RWPE2 (cell line): Measurements from ENCODE around the gene CNTN6.
A peak's percentile ranks its signal among the peaks of the same experiment; 100 is the strongest.

Source experiments
- ATAC-seq: fragments of 200-7000 bp; cut with Tn5 transposase; 3 replicates; pipeline ENCODE4 v1.9.1; 2021; ENCODE audit warnings: low read depth
- DNase-seq: peaks from one replicate; pipeline ENCODE4 v3.0.0-alpha.2; 2020; ENCODE audit warnings: low spot score
- H3K27ac ChIP-seq: fragments of 450-650 bp; 2 replicates; pipeline ENCODE4 v1.5.1; 2017; ENCODE audit warnings: mild to moderate bottlenecking; ENCODE audit not compliant: poor library complexity, severe bottlenecking
- H3K27me3 ChIP-seq: fragments of 250-450 bp; sonication (Bioruptor Pico); 2 replicates; pipeline ENCODE4 v1.5.1; 2021; ENCODE audit warnings: mild to moderate bottlenecking, moderate library complexity; ENCODE audit not compliant: insufficient read depth, poor library complexity, severe bottlenecking
- H3K36me3 ChIP-seq: fragments of 250-450 bp; sonication (Bioruptor Pico); 2 replicates; pipeline ENCODE4 v1.5.1; 2020; ENCODE audit warnings: low read depth, mild to moderate bottlenecking, moderate library complexity
- H3K4me1 ChIP-seq: fragments of 250-450 bp; sonication (Bioruptor Pico); 2 replicates; pipeline ENCODE4 v1.5.1; 2021; ENCODE audit warnings: mild to moderate bottlenecking, moderate library complexity; ENCODE audit not compliant: insufficient read depth, poor library complexity, severe bottlenecking
- H3K4me3 ChIP-seq: fragments of 250-450 bp; sonication (Bioruptor Pico); 2 replicates; pipeline ENCODE4 v1.5.1; 2021; ENCODE audit warnings: mild to moderate bottlenecking, moderate library complexity; ENCODE audit not compliant: severe bottlenecking
- H3K9me3 ChIP-seq: fragments of 250-450 bp; sonication (Bioruptor Pico); 2 replicates; pipeline ENCODE4 v1.5.1; 2021; ENCODE audit warnings: mild to moderate bottlenecking, moderate library complexity; ENCODE audit not compliant: severe bottlenecking
- TF ChIP-seq, protein P1 (sequence below): fragments of 450-650 bp; IDR thresholded peaks from one replicate; pipeline ENCODE4 v1.5.1; 2017; ENCODE audit warnings: mild to moderate bottlenecking, moderate library complexity; ENCODE audit not compliant: poor library complexity, severe bottlenecking

The CNTN6 gene

DNA sequence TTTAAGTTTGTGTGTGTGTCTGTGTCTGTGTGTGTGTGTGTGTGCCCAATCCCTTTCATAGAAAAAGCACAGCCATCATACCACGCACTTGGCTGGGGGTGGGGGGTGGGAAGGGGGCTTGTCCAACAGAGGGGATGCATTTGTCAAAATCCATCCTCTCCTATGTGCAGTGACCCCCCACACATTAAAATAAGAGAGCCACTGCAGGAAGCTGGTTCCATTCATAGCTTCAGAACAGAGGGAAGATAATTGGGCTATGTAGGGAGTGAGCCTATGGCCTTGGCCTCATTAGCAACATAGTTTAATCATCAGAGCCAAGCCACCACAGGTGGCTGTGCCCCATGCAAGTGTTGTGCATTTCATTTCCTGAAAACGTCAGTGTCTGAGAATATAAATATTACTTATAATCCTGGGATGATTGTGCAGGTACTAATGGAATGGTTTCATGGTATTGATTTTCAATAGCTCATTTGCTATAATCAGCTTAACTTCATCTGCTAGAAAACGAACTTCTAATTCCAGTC lies 330.8 kb downstream of the CNTN6 start:
- H3K36me3 ChIP-seq: no peaks in the 10 kb centered on the region
- no peak for DNase-seq
- ATAC-seq: no peak
- TF ChIP-seq, protein P1, sequence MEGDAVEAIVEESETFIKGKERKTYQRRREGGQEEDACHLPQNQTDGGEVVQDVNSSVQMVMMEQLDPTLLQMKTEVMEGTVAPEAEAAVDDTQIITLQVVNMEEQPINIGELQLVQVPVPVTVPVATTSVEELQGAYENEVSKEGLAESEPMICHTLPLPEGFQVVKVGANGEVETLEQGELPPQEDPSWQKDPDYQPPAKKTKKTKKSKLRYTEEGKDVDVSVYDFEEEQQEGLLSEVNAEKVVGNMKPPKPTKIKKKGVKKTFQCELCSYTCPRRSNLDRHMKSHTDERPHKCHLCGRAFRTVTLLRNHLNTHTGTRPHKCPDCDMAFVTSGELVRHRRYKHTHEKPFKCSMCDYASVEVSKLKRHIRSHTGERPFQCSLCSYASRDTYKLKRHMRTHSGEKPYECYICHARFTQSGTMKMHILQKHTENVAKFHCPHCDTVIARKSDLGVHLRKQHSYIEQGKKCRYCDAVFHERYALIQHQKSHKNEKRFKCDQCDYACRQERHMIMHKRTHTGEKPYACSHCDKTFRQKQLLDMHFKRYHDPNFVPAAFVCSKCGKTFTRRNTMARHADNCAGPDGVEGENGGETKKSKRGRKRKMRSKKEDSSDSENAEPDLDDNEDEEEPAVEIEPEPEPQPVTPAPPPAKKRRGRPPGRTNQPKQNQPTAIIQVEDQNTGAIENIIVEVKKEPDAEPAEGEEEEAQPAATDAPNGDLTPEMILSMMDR: no peak
- no peak overlapping the region for H3K4me3 ChIP-seq
- H3K9me3 ChIP-seq: peaks cover 1% of the 10 kb centered on the region
- H3K27me3 ChIP-seq: no peaks in the 10 kb centered on the region
- H3K4me1 ChIP-seq: no peaks in the 10 kb centered on the region
- no peak overlapping the region for H3K27ac ChIP-seq

DNA sequence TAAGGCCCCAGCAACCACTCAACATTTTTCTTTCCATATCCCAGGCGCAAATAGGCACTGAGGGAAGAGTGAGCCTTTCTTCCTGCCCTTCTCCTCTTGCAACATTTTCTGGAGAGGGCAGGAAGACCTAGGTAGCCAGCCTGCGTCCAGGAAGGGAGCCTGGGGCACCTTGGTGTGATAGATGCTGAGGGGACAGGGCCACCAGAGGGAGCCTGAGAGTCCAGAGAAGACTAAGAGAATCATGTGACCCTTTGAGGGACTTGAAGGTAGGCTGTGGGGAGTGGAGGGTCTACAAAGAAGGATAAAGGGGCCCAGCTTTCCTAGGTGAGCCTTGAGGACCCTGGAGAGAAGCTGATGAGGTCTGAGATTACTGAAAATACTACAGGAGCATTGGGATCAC lies 346.6 kb downstream of the CNTN6 start:
- H3K27ac ChIP-seq: no peak overlapping the region
- H3K4me1 ChIP-seq: no peaks in the 10 kb centered on the region
- no peak for DNase-seq
- peaks cover 2% of the 10 kb centered on the region for H3K9me3 ChIP-seq
- TF ChIP-seq, protein P1: peak; percentile 30
- no peaks in the 10 kb centered on the region for H3K27me3 ChIP-seq
- H3K36me3 ChIP-seq: no peaks in the 10 kb centered on the region
- no peak for ATAC-seq
- H3K4me3 ChIP-seq: no peak overlapping the region

DNA sequence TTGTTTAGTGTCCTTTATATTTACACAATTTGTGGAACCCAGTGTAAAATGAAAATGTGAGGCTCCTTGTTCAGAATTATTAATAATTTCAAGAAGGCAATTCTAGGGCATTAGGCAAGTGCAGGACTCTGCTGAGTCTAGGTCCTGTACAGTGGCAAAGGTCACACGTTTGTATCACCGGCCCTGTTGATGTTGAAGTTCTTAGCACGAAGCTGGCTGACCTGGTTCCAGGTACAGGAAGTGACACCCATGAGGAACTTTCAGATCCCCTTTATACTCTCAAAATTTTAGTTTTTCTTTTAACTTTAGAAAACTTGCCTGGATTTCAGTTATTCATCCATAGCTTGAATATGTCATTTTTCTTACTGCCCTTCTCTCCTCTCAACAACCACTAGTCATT lies 349.4 kb downstream of the CNTN6 start:
- Histone ChIP-seq H3K4me3 (no peak overlapping the region), H3K36me3 (no peaks in the 10 kb centered on the region), H3K27ac (no peak overlapping the region), H3K27me3 (no peaks in the 10 kb centered on the region), H3K4me1 (no peaks in the 10 kb centered on the region), H3K9me3 (peaks cover 2% of the 10 kb centered on the region)
- ATAC-seq (no peak), DNase-seq (no peak)
- TF ChIP-seq, protein P1: no peak

DNA sequence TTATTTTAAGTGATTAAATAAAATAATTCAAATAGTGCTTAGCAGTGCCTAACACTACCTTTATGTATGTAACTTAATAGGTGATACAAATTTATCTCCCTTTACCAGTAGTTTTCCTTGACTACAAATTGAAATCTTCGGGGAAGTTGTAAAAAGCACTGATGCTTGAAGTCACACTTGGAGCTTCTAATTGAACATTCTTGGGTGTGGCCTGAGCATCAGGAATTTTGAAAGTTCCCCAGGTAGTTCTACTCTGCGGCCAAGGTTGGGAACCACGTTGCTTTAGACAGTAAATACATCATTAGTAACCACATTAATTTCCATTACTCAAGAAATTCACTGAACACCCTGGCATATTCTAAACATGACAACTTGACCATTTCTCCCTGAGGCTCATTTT lies 351.4 kb downstream of the CNTN6 start:
- H3K27ac ChIP-seq: no peak overlapping the region

DNA sequence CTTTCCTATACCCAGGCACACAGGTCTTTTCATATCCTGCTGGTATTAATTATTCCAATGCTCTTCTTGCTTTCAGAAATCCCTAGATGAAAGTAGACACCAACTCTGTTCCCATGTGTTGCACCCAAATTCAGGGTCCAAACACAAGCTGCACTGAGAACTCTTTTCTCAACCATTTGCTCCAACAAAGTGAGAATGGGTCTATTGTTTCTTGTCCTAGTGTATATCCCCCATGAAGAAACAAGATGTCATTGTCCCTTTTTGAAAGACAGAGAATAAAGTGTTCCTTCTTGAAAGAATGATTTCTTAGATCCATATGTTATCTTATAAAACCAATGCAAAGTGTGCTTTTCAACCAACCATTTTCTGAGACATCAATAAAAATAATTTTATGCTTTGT lies 353.7 kb downstream of the CNTN6 start:
- Histone ChIP-seq H3K4me3 (no peak overlapping the region), H3K36me3 (no peaks in the 10 kb centered on the region), H3K27ac (no peak overlapping the region), H3K9me3 (peaks cover 2% of the 10 kb centered on the region), H3K27me3 (no peaks in the 10 kb centered on the region), H3K4me1 (no peaks in the 10 kb centered on the region)
- ATAC-seq: no peak
- TF ChIP-seq, protein P1: no peak
- no peak for DNase-seq

More for the DNA sequence above, 351.4 kb downstream of the CNTN6 start:
- Histone ChIP-seq H3K27me3 (no peaks in the 10 kb centered on the region), H3K36me3 (no peaks in the 10 kb centered on the region), H3K9me3 (peaks cover 2% of the 10 kb centered on the region), H3K4me3 (no peak overlapping the region), H3K4me1 (no peaks in the 10 kb centered on the region)
- TF ChIP-seq, protein P1: no peak
- DNase-seq (no peak), ATAC-seq (no peak)
